HEK293 (cell line): Measurements from ENCODE around the gene CETN3.

Source experiments
- CTCF ChIP-seq: fragments of 450-650 bp; formaldehyde crosslinking; IDR thresholded peaks from 2 replicates; pipeline ENCODE4 v1.5.1; 2016; ENCODE audit warnings: missing biosample characterization, missing genetic modification characterization
- SALL2 ChIP-seq: fragments of 450-650 bp; formaldehyde crosslinking; IDR thresholded peaks from 2 replicates; pipeline ENCODE4 v1.5.0; 2017; ENCODE audit warnings: missing biosample characterization, mild to moderate bottlenecking, missing genetic modification characterization, borderline replicate concordance
- YY1 ChIP-seq: fragments of 450-650 bp; formaldehyde crosslinking; IDR thresholded peaks from 2 replicates; pipeline ENCODE4 v1.5.1; 2018; ENCODE audit warnings: missing biosample characterization, missing genetic modification characterization
- ZNF138 ChIP-seq: fragments of 450-650 bp; formaldehyde crosslinking; IDR thresholded peaks from 2 replicates; pipeline ENCODE4 v1.5.1; 2016; ENCODE audit warnings: missing biosample characterization, missing genetic modification characterization, borderline replicate concordance

GRCh38 chr5:90342576-90342975, 67.0 kb downstream of the CETN3 start:
- TF ChIP-seq YY1 (tag by site-specific recombination) (no peak), CTCF (tag by site-specific recombination) (no peak), ZNF138 (no peak), SALL2 (tag by site-specific recombination) (no peak)
